Panc1 (cell line): ENCODE data around the gene MUC2. TPM values are rescaled to one million over a fixed set of nuclear protein-coding genes. Genes with fewer than 3 reads are reported as not detected.

ENCODE experiments used
- ATAC-seq: fragments of 200-7000 bp; cut with Tn5 transposase; 2 replicates; pipeline ENCODE4 v1.9.1; 2020; ENCODE audit warnings: mild to moderate bottlenecking, moderate library complexity
- BruUV-seq: library from RNA; stranded (reverse); fragments of 400-500 nt; replicated peaks from 2 replicates; lab custom pipeline; 2021; lab: Mats Ljungman, UMichigan
- CTCF ChIA-PET: fragments of 300-600 bp; sonication (Branson Sonifier 250); formaldehyde crosslinking; loops from one replicate; lab custom pipeline; 2022; ENCODE audit warnings: antibody characterized with exemption; lab: Charles Lee
- POLR2A ChIA-PET: fragments of 300-600 bp; sonication (Branson Sonifier 250); formaldehyde crosslinking; loops from one replicate; lab custom pipeline; 2022; ENCODE audit warnings: antibody characterized with exemption; lab: Charles Lee
- DNase-seq: peaks from one replicate; pipeline ENCODE4 v3.0.0-alpha.2; 2010; ENCODE audit warnings: low read depth, low spot score
- H3K27ac ChIP-seq: 2 replicates; pipeline ENCODE4 v1.5.1; 2011; ENCODE audit warnings: mild to moderate bottlenecking, low read length, inconsistent platforms
- H3K27me3 ChIP-seq: fragments of 200-500 bp; sonication (Bioruptor generic); 2 replicates; pipeline ENCODE4 v1.6.0; 2014; ENCODE audit warnings: low read length, inconsistent platforms; ENCODE audit not compliant: control insufficient read depth, insufficient read depth
- H3K36me3 ChIP-seq: fragments of 200-500 bp; sonication (Bioruptor generic); 2 replicates; pipeline ENCODE4 v1.5.1; 2014; ENCODE audit warnings: inconsistent platforms, mild to moderate bottlenecking, low read length, moderate library complexity; ENCODE audit not compliant: control insufficient read depth, insufficient read depth
- H3K4me1 ChIP-seq: 2 replicates; pipeline ENCODE4 v1.5.1; 2011; ENCODE audit warnings: inconsistent platforms, mild to moderate bottlenecking, low read length, moderate library complexity; ENCODE audit not compliant: control insufficient read depth, insufficient read depth
- H3K4me3 ChIP-seq, 2 experiments: 2 replicates each; pipeline ENCODE4 v1.5.1; 2011 to 2012; ENCODE audit warnings: low read depth in 2 of 2, low read length in 2 of 2, mild to moderate bottlenecking in 2 of 2, inconsistent platforms in 1 of 2, moderate library complexity in 1 of 2
- H3K9me3 ChIP-seq: fragments of 200-500 bp; sonication (Bioruptor generic); 2 replicates; pipeline ENCODE4 v1.5.1; 2014; ENCODE audit warnings: low read depth, mild to moderate bottlenecking, inconsistent platforms, low read length, moderate library complexity; ENCODE audit not compliant: control insufficient read depth, insufficient read depth
- POLR2AphosphoS5 ChIP-seq: IDR thresholded peaks from 2 replicates; pipeline ENCODE4 v1.6.1; 2012; ENCODE audit warnings: mild to moderate bottlenecking, low read depth, low read length, moderate library complexity
- SIN3A ChIP-seq: IDR thresholded peaks from 2 replicates; pipeline ENCODE4 v1.6.1; 2012; ENCODE audit warnings: low read depth, mild to moderate bottlenecking, low read length, moderate library complexity, borderline replicate concordance; ENCODE audit not compliant: insufficient read depth
- TCF7L2 ChIP-seq: IDR thresholded peaks from 2 replicates; pipeline ENCODE4 v1.6.1; 2011; ENCODE audit warnings: mild to moderate bottlenecking, low read depth, low read length, inconsistent platforms
- in situ Hi-C: cut with HindIII; loops from 2 replicates; pipeline ENCODE4 v1.10.0; 2016; ENCODE audit warnings: low sequenced_read_pairs, low pct_unique_long_range_greater_than_20kb
- intact Hi-C: fragments of 100-400 bp; cut with micrococcal nuclease; formaldehyde crosslinking; loops from one replicate; pipeline ENCODE4 v1.10.0; 2022; ENCODE audit not compliant: unreplicated experiment
- total RNA-seq: library from RNA; stranded (reverse); gene quantifications from one replicate; pipeline ENCODE4 v1.2.1, GENCODE V29; 2021; ENCODE audit not compliant: unreplicated experiment
- TF ChIP-seq, protein P1 (sequence below), 2 experiments: IDR thresholded peaks; 2 replicates each; pipeline ENCODE4 v1.6.1; 2011 to 2012; ENCODE audit warnings: low read depth in 2 of 2, control low read depth in 1 of 2, low read length in 1 of 2, mild to moderate bottlenecking in 1 of 2, moderate library complexity in 1 of 2; ENCODE audit not compliant: insufficient read depth in 1 of 2
- TF ChIP-seq, protein P2 (sequence below): fragments of 450-650 bp; IDR thresholded peaks from 2 replicates; pipeline ENCODE4 v1.5.1; 2017; ENCODE audit warnings: mild to moderate bottlenecking

MUC2 gene
- total RNA-seq, 1 experiment from 2014 or later = 0.08 TPM

GRCh38 chr11:1049431-1049891 lies 25.2 kb upstream of the MUC2 start:
- Histone ChIP-seq H3K9me3 (no peaks in the 10 kb centered on the region), H3K36me3 (no peaks in the 10 kb centered on the region), H3K27me3 (no peaks in the 10 kb centered on the region), H3K4me3 (no peak overlapping the region), H3K4me1 (peaks cover 9% of the 10 kb centered on the region; the same call in 1 of the 2 replicates), H3K27ac (no peak overlapping the region)
- ChIA-PET POLR2A (interaction anchor here (0.6 kb wide), 1 partner anchor 205 kb away, joined by 3 read pairs; no protein-coding TSS in a partner anchor), CTCF (no interaction called here)
- no TSS peak for BruUV-seq
- ATAC-seq (no peak), DNase-seq (no peak)
- in situ Hi-C loops = no loop called here
- TF ChIP-seq TCF7L2 = no peak
- TF ChIP-seq, protein P1, sequence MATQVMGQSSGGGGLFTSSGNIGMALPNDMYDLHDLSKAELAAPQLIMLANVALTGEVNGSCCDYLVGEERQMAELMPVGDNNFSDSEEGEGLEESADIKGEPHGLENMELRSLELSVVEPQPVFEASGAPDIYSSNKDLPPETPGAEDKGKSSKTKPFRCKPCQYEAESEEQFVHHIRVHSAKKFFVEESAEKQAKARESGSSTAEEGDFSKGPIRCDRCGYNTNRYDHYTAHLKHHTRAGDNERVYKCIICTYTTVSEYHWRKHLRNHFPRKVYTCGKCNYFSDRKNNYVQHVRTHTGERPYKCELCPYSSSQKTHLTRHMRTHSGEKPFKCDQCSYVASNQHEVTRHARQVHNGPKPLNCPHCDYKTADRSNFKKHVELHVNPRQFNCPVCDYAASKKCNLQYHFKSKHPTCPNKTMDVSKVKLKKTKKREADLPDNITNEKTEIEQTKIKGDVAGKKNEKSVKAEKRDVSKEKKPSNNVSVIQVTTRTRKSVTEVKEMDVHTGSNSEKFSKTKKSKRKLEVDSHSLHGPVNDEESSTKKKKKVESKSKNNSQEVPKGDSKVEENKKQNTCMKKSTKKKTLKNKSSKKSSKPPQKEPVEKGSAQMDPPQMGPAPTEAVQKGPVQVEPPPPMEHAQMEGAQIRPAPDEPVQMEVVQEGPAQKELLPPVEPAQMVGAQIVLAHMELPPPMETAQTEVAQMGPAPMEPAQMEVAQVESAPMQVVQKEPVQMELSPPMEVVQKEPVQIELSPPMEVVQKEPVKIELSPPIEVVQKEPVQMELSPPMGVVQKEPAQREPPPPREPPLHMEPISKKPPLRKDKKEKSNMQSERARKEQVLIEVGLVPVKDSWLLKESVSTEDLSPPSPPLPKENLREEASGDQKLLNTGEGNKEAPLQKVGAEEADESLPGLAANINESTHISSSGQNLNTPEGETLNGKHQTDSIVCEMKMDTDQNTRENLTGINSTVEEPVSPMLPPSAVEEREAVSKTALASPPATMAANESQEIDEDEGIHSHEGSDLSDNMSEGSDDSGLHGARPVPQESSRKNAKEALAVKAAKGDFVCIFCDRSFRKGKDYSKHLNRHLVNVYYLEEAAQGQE (IDR thresholded peaks at IDR 0.05; ENCODE audit: insufficient read depth in 1 of 2, low read depth in 2 of 2, low read length in 1 of 2) = no peak
- no peak for TF ChIP-seq POLR2AphosphoS5
- TF ChIP-seq SIN3A = no peak
- TF ChIP-seq, protein P2, sequence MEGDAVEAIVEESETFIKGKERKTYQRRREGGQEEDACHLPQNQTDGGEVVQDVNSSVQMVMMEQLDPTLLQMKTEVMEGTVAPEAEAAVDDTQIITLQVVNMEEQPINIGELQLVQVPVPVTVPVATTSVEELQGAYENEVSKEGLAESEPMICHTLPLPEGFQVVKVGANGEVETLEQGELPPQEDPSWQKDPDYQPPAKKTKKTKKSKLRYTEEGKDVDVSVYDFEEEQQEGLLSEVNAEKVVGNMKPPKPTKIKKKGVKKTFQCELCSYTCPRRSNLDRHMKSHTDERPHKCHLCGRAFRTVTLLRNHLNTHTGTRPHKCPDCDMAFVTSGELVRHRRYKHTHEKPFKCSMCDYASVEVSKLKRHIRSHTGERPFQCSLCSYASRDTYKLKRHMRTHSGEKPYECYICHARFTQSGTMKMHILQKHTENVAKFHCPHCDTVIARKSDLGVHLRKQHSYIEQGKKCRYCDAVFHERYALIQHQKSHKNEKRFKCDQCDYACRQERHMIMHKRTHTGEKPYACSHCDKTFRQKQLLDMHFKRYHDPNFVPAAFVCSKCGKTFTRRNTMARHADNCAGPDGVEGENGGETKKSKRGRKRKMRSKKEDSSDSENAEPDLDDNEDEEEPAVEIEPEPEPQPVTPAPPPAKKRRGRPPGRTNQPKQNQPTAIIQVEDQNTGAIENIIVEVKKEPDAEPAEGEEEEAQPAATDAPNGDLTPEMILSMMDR = no peak
- intact Hi-C loops = no loop called here

DNA sequence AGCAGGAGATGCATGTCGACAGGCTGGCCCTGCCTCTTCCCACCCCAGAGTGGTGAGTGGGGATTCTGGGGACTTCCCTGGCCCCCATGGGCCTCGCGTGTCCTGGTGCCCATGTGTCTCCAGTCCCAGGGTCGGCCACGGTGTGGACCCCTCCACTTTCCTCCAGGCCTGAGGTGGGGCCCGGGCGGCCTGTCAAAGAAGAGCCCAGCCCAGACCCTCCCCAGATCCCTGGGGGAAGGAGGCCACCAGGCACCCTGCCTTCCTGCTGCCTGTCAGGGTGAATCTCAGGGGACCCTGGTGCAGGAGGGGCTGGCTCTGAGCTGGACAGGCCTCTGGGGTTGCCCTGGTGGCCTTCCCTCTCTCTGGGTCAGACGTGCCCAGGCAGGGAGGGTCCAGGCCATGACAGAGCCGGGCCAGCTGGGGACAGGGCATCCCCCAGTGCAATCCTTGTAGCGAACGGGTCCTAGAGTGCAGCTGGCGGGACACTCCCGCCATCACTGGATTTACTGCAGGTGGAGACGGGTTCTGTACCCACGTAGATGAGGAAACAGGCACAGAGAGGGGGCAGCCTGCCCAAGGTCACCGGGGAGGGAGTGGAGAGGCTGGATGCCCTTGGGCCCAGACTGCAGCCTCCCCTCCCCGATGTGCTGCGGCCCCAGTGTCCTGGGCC lies 24.6 kb upstream of the MUC2 start:
- H3K27me3 ChIP-seq = no peaks in the 10 kb centered on the region
- ChIA-PET CTCF (interaction anchor here (0.7 to 0.9 kb wide), 2 partner anchors 20 to 212 kb away, joined by 4 to 8 read pairs; no protein-coding TSS in a partner anchor), POLR2A (interaction anchor here (0.6 kb wide), 1 partner anchor 205 kb away, joined by 3 read pairs; no protein-coding TSS in a partner anchor)
- H3K9me3 ChIP-seq = no peaks in the 10 kb centered on the region
- no peak for DNase-seq
- in situ Hi-C loops = no loop called here
- H3K4me1 ChIP-seq = peaks cover 12% of the 10 kb centered on the region; the same call in 1 of the 2 replicates
- no peak overlapping the region for H3K27ac ChIP-seq
- BruUV-seq = no TSS peak
- H3K4me3 ChIP-seq = no peak overlapping the region
- no peak for ATAC-seq
- H3K36me3 ChIP-seq = no peaks in the 10 kb centered on the region
- intact Hi-C loops = no loop called here
- TF ChIP-seq, protein P2 = no peak
- no peak for TF ChIP-seq SIN3A
- no peak for TF ChIP-seq TCF7L2
- no peak for TF ChIP-seq POLR2AphosphoS5
- TF ChIP-seq, protein P1 (IDR thresholded peaks at IDR 0.05; ENCODE audit: insufficient read depth in 1 of 2, low read depth in 2 of 2, low read length in 1 of 2) = no peak
